HTR-8/SVneo (cell line): ENCODE data around the gene DCDC2C.

Experiments
- DNase-seq: peaks from one replicate; pipeline ENCODE4 v3.0.0; 2011; ENCODE audit warnings: low spot score, mixed read lengths; ENCODE audit not compliant: insufficient read length
- FAIRE-seq: peaks from 2 replicates; lab custom pipeline; 2011; peaks lifted over from hg19 to GRCh38; lab: Jason Lieb, UNC

The DCDC2C gene

GRCh38 chr2:3741396-3741795 is 38.0 kb downstream of the DCDC2C start:
- DNase-seq (no peak), FAIRE-seq (no peak)

DNA sequence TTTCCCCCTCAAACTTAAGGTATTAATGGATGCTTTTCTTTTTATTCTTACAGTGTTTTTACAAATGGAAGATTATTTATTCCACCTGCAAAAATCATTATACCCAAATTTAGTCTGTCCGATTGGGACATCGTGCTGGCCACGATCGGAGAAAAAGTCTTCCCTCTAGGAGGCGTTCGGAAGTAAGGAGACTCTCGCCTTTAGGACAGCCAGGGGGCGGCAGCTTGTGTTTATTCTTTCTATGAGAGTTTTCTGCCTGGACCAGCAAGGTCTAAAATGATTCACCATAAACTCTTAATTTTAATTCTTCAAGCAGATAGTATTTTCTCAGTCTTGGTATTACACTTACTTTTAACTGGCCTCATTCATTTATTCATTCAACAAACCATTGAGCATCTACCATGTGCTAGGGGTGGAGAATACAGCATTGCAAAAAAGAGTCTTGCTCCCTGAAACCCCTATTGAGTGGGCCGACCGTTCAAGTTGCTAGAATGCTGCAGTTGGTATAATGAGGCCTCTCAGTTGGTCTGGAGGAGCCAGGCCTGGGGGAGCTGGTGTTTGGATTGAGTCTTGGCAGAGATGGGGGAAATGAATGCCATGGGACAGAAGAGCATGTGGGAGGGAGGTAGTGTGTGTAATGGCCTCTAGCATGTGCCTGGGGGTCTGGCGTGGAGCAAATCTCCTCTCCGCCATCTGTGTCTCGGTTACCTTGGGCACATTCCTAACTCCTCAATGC is 38.7 kb downstream of the DCDC2C start:
- no peak for FAIRE-seq
- no peak for DNase-seq

- FAIRE-seq (no peak), DNase-seq (no peak)
These were observed 39.6 kb downstream of the DCDC2C start for GRCh38 chr2:3742743-3743508.

DNA sequence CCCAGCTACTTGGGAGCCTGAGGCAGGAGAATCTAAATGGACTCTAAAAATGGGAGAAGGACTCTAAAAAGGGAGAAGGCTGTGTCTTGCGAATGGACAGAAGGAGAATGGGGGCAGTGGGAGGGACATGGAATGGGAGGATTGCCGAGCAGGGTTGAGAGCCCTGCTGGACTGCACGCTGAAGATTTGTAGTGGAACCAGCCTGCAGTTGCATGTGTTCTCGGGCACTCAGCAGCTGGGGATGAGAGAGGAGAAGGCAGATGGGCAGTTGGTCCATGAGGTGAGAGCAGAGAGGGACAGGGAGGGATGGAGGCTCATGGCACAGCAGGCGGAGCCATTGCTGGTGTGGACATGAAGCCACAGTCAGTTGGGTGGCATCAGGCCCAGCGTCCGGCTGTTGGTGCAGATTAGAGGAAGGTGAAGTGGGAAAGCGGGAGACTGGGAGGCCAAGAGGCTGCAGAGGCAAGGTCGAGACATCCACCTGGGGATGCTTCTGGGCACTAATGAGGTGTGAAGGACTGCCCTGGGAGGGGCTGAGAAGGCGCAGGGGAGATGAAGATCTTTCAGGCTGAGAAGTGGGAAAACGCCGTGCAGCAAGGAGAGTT is 40.7 kb downstream of the DCDC2C start:
- peak; percentile 4 for FAIRE-seq
- DNase-seq: no peak

GRCh38 chr2:3745920-3746319 is 42.5 kb downstream of the DCDC2C start:
- FAIRE-seq (no peak), DNase-seq (no peak)

GRCh38 chr2:3747032-3747654 is 43.8 kb downstream of the DCDC2C start:
- DNase-seq: no peak
- FAIRE-seq: no peak

GRCh38 chr2:3747826-3748225 is 44.5 kb downstream of the DCDC2C start:
- DNase-seq: no peak
- no peak for FAIRE-seq

DNA sequence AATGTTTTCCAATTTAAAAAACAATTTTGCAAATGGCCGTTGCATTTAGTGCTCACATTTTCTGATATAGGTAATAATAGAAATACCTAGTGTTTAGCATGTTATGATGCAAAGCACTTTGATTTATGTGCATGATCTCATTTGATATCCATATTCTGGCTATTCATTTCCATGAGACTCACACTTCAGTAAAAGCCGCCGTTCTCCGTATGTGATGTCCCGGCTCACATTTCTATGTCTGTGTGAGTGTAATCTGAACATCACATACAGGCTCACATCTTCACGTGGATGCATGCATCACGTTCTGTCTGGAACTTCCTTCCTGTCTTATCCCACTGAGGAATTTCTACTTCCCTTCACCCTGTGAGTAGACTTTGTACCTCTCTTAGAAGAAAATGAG is 45.8 kb downstream of the DCDC2C start:
- FAIRE-seq: no peak
- DNase-seq: no peak

DNA sequence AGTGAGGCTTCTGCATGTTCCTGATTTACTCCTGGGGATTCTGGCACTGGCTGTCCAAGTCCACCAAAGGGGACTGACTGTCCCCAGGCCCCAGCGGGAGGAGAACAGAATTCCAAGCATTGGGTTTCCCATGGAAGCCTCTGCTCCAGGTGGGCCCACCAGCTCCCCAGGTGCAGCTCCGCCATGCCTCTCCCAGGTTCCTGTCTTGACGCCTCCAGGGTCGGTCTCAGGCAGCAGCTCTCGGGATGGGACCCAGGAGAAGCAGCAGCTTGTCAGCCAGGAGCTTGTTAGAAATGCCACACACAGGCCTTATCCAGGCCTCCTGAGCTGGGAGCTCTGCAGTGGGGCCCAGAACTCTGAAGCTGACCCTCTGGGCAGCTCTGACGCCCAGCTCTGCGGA is 47.9 kb downstream of the DCDC2C start:
- FAIRE-seq: no peak
- no peak for DNase-seq

GRCh38 chr2:3751806-3752205 is 48.4 kb downstream of the DCDC2C start:
- no peak for FAIRE-seq

DNA sequence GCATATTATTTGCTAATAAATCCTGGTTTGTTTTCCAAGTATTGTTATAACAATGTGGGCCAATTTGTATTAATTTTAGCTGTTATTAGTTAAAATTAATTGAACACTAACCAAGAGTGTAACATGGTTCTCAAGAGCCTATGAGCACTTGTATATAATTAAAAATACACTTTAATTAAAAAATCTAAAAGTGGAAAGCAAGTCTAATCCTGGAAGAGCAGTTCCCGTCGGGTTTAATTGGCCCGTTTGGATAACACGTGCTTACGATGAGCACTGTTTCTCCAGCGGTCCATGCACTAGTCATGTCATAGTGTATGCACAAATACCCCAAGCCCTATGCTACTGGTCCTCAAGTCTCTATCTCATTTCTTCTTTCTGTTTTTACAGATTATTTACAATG is 49.0 kb downstream of the DCDC2C start:
- DNase-seq (no peak), FAIRE-seq (no peak)

More at GRCh38 chr2:3751806-3752205, 48.4 kb downstream of the DCDC2C start:
- DNase-seq: no peak

DNA sequence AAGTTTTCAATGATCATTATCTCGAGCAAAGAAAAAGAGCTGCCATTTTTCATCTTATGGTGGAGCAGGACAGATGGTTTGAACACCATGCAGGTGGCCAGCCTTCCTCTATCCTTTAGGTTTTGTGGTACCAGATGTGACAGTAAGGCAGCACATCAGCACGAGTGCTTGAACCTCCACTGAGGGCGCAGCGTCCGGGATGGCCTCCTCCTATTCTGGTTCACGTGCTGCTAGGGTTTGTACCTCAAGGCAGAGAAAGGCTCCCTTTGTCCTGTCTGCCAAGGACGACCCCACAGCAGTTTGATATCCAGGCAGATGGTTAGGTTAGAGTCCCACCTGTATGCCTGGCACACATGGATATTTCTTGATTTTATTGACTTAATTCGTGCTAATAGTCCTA is 50.2 kb downstream of the DCDC2C start:
- DNase-seq (no peak), FAIRE-seq (no peak)

DNA sequence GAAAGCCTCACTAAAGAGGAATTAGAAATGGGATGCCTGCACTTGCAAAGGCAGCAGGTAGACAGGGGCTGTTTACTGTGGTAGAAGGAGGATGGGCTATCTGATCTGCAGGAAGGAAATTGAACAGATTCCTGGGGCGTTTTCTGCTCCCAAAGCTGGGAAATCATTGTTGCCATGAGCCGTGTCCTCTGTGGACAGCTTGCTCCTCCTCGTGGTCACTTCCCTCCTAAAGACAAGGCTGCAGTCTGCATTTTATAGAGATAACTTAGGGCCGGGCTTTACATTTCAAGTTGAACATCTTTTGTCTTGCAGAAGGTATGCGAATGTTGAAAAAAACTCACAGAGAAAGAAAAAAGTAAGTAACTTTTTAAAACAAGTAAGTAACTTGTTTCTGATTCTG is 50.9 kb downstream of the DCDC2C start:
- no peak for DNase-seq

GRCh38 chr2:3754795-3755194 is 51.4 kb downstream of the DCDC2C start:
- DNase-seq (no peak), FAIRE-seq (no peak)

More for the DNA sequence above, 50.9 kb downstream of the DCDC2C start:
- no peak for FAIRE-seq

GRCh38 chr2:3755277-3755676 is 51.9 kb downstream of the DCDC2C start:
- FAIRE-seq (no peak), DNase-seq (no peak)

- no peak for FAIRE-seq
- DNase-seq: no peak
These were observed 52.9 kb downstream of the DCDC2C start for GRCh38 chr2:3756306-3756705.

- DNase-seq (no peak), FAIRE-seq (no peak)
These were observed 55.5 kb downstream of the DCDC2C start for GRCh38 chr2:3758906-3759305.

DNA sequence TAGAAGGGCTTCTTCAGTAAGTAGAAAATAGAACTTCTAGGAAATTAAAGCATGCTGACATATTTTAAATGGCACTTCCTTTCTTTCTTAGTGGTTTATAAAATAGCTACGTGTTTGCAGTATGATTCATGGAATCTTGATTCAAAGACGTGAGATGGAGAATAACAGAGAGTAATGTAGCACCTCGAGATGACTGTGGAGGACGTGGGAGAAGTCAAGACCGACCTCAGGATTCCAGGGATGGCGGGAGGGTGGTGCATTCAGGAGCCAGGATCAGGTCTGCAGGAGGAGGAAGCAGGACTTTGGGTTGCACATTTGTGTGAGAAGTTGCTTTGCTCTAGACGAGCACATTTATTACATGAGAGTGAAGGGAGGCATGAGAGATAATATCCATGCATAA is 56.0 kb downstream of the DCDC2C start:
- FAIRE-seq: no peak
- no peak for DNase-seq

DNA sequence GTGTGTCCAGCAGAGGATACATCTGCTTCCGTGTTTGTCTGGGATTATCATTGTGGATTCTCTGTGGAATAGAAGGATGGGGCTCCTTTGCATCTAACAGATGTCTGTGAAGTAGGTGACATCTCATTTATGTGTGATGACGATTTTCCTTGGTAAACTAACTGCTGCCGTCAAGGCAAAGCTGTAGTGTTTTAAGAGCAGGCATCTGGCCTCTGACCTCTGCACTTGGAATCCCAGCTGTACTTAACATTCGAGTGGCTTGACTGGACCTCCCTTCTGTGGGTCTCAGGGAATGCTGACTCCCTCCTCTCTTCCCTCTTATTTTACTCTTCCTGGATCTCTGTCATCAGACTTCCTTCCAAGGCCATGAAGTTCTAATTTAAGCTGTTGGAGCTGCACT is 56.4 kb downstream of the DCDC2C start:
- DNase-seq: no peak
- no peak for FAIRE-seq

- no peak for DNase-seq
These were observed 57.9 kb downstream of the DCDC2C start for GRCh38 chr2:3761272-3761671.

More at GRCh38 chr2:3761272-3761671, 57.9 kb downstream of the DCDC2C start:
- FAIRE-seq: no peak
